IMR-90 (cell line): ENCODE measurements around the gene ATPAF2.

Source experiments
- CTCF ChIP-seq: conservative IDR thresholded peaks from 2 replicates; pipeline ENCODE4 v1.5.1; 2012; ENCODE audit warnings: mild to moderate bottlenecking, low read depth, low read length, improper control_type of control experiment
- MXI1 ChIP-seq: IDR thresholded peaks from 2 replicates; pipeline ENCODE4 v1.6.1; 2012; ENCODE audit warnings: low read depth, mild to moderate bottlenecking, low read length, moderate library complexity, borderline replicate concordance
- NFE2L2 ChIP-seq: fragments of 150-350 bp; IDR thresholded peaks from 2 replicates; pipeline ENCODE4 v1.6.1; 2016; ENCODE audit warnings: low read depth, mild to moderate bottlenecking, low read length
- POLR2A ChIP-seq: IDR thresholded peaks from 2 replicates; pipeline ENCODE4 v1.6.1; 2012; ENCODE audit warnings: mild to moderate bottlenecking, low read depth, low read length
- RAD21 ChIP-seq: IDR thresholded peaks from 2 replicates; pipeline ENCODE4 v1.6.1; 2012; ENCODE audit warnings: low read length, improper control_type of control experiment
- SMC3 ChIP-seq: fragments of 150-350 bp; IDR thresholded peaks from 2 replicates; pipeline ENCODE4 v1.6.1; 2016; ENCODE audit warnings: low read depth, mild to moderate bottlenecking, antibody characterized with exemption, low read length, moderate library complexity

- TF ChIP-seq POLR2A: no peak
- TF ChIP-seq CTCF: no peak
- no peak for TF ChIP-seq NFE2L2
- TF ChIP-seq RAD21: no peak
- no peak for TF ChIP-seq SMC3
- TF ChIP-seq MXI1: peak; percentile 30; the same call in 1 of the 2 replicates
Observed at GRCh38 chr17:18070861-18071340, 31.9 kb upstream of the ATPAF2 start.
